H54 (cell line): ENCODE results near the gene WAC.
"Not testable (repeated sequence)": the region's sequence is repeated elsewhere in the genome, so short reads cannot be mapped to it uniquely, and the experiment has no call there.

Experiments
- DNase-seq: peaks from one replicate; pipeline ENCODE4 v3.0.0; 2011; ENCODE audit warnings: low spot score, mixed read lengths; ENCODE audit not compliant: insufficient read length
- FAIRE-seq: peaks from 3 replicates; lab custom pipeline; 2011; peaks lifted over from hg19 to GRCh38; lab: Jason Lieb, UNC
- POLR2A ChIP-seq: IDR thresholded peaks from 2 replicates; pipeline ENCODE4 v1.6.1; 2011; ENCODE audit warnings: low read depth, mild to moderate bottlenecking, low read length

WAC gene

GRCh38 chr10:28623483-28623882 is 90.6 kb downstream of the WAC start:
- FAIRE-seq, result no peak

GRCh38 chr10:28624351-28624750 is 91.4 kb downstream of the WAC start:
- FAIRE-seq (no peak), DNase-seq (no peak)
- no peak for TF ChIP-seq POLR2A

More at GRCh38 chr10:28623483-28623882, 90.6 kb downstream of the WAC start:
- TF ChIP-seq POLR2A, result no peak
- DNase-seq, result no peak

GRCh38 chr10:28627102-28627501 is 94.2 kb downstream of the WAC start:
- FAIRE-seq, result no peak
- TF ChIP-seq POLR2A, result no peak
- DNase-seq, result no peak

- peak; percentile 58 for DNase-seq
- TF ChIP-seq POLR2A, result no peak
- FAIRE-seq, result no peak
Observed at GRCh38 chr10:28628184-28628893, 95.4 kb downstream of the WAC start.

- DNase-seq (no peak), FAIRE-seq (no peak)
- no peak for TF ChIP-seq POLR2A
Observed at GRCh38 chr10:28631896-28632583, 99.1 kb downstream of the WAC start.

GRCh38 chr10:28632584-28632945 is 99.6 kb downstream of the WAC start:
- FAIRE-seq (no peak), DNase-seq (no peak)
- no peak for TF ChIP-seq POLR2A

GRCh38 chr10:28633750-28634149 is 100.8 kb downstream of the WAC start:
- DNase-seq, result peak; percentile 40
- TF ChIP-seq POLR2A, result no peak
- no peak for FAIRE-seq

GRCh38 chr10:28637346-28637745 is 104.4 kb downstream of the WAC start:
- DNase-seq (no peak), FAIRE-seq (no peak)
- TF ChIP-seq POLR2A, result no peak

- TF ChIP-seq POLR2A, result no peak
- DNase-seq, result no peak
- no peak for FAIRE-seq
Observed at GRCh38 chr10:28638392-28638791, 105.5 kb downstream of the WAC start.

- DNase-seq (no peak), FAIRE-seq (no peak)
- TF ChIP-seq POLR2A, result no peak
Observed at GRCh38 chr10:28640551-28640950, 107.6 kb downstream of the WAC start.

GRCh38 chr10:28644647-28645046 is 111.7 kb downstream of the WAC start:
- no peak for DNase-seq
- no peak for FAIRE-seq
- TF ChIP-seq POLR2A, result no peak

- FAIRE-seq (no peak), DNase-seq (no peak)
- TF ChIP-seq POLR2A, result no peak
Observed at GRCh38 chr10:28652106-28652505, 119.2 kb downstream of the WAC start.

- TF ChIP-seq POLR2A, result no peak
- FAIRE-seq (no peak), DNase-seq (no peak)
Observed at GRCh38 chr10:28652703-28653102, 119.8 kb downstream of the WAC start.

GRCh38 chr10:28658824-28659223 is 125.9 kb downstream of the WAC start:
- DNase-seq, FAIRE-seq: not testable (repeated sequence)

- FAIRE-seq, result peak; percentile 20
- DNase-seq, result peak; percentile 53
- TF ChIP-seq POLR2A, result no peak
Observed at GRCh38 chr10:28661035-28661434, 128.1 kb downstream of the WAC start.
